ENCODE data around the gene PIM3.

DNA sequence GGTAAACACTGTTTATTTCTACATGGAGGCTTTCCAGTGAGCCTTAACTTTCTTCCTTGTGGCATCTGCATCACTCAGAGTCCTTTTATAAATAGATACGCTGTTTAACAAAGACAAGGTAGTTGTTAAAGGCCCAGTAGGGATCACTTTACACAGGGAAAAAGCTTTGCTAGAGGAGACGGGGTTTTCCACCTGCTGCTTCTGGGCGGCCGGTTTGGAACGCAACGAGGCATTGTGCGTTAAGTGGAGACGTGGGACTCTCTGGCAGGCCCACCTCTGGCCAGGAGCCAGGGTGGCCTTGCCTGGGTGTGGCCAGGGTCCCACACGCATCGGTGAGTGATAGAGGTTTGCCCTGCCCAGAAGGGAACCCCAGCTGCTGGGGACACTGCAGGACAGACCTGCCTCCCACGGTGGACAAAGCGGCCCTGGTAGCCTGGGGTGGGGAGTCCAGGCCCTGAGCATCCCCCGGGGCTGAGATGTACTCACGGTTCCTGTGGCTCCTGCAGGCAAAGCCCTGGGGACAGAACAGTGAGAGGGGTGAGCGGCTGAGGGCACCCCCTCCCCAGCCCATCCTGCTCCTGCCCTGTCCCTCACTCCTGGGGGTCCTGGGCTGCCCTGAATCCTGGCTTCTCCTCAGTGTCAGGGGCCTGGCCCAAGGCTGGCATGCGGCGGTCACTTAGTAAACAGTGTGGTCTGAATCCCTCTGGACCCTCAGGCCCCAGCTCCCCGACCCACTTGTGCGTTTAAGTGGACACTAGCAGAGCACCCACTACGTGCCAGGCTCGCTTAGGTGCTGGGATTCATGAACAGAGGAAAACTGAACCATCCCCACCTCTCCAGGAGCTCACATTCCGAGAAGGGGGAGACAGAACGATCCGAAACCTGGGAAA is 47.8 kb downstream of the PIM3 start:
- TF ChIP-seq, protein P1, sequence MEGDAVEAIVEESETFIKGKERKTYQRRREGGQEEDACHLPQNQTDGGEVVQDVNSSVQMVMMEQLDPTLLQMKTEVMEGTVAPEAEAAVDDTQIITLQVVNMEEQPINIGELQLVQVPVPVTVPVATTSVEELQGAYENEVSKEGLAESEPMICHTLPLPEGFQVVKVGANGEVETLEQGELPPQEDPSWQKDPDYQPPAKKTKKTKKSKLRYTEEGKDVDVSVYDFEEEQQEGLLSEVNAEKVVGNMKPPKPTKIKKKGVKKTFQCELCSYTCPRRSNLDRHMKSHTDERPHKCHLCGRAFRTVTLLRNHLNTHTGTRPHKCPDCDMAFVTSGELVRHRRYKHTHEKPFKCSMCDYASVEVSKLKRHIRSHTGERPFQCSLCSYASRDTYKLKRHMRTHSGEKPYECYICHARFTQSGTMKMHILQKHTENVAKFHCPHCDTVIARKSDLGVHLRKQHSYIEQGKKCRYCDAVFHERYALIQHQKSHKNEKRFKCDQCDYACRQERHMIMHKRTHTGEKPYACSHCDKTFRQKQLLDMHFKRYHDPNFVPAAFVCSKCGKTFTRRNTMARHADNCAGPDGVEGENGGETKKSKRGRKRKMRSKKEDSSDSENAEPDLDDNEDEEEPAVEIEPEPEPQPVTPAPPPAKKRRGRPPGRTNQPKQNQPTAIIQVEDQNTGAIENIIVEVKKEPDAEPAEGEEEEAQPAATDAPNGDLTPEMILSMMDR (IDR thresholded peaks at IDR 0.05), result no peak
- TF ChIP-seq POLR2AphosphoS5 (IDR thresholded peaks at IDR 0.05; ENCODE audit: insufficient read depth in 1 of 2, low read depth in 1 of 2), result no peak
